ENCODE measurements around the gene BCL2L12.
"Not testable (repeated sequence)": the region's sequence is repeated elsewhere in the genome, so short reads cannot be mapped to it uniquely, and the experiment has no call there.

BCL2L12 gene

GRCh38 chr19:49665351-49666119 lies at the start of gene BCL2L12, which contains the start of gene IRF3:
TSS of gene BCL2L12 (plus strand) at chr19:49665933. CDS start at chr19:49666693, 760 bp downstream.
TSS of gene IRF3 (minus strand) at chr19:49665857. CDS start at chr19:49664838, 1,019 bp downstream.
- H3K27me3 ChIP-seq (ENCODE audit: low read length), result no peaks in the 10 kb centered on the region
- H3K79me2 ChIP-seq (ENCODE audit: insufficient read depth, low read length), result peaks cover 44% of the 10 kb centered on the region
- H3F3A ChIP-seq (ENCODE audit: insufficient read depth), result no peaks in the 10 kb centered on the region
- TF ChIP-seq EZH2phosphoT487 (conservative IDR thresholded peaks at IDR 0.05; ENCODE audit: low read length) (no peak), CTCF (IDR thresholded peaks at IDR 0.05; ENCODE audit: insufficient read depth, low read length, poor library complexity, severe bottlenecking) (no peak)
- H3K9ac ChIP-seq (ENCODE audit: low read length), result peak within 1 kb of the TSS; percentile 90
- no peaks in the 10 kb centered on the region for H3K36me3 ChIP-seq (ENCODE audit: low read length)
- H4K20me1 ChIP-seq (ENCODE audit: low read depth, low read length), result no peaks in the 10 kb centered on the region
- H3K4me3 ChIP-seq (ENCODE audit: insufficient read depth, low read length, poor library complexity, severe bottlenecking), result peak within 1 kb of the TSS; percentile 96
- H3K9me3 ChIP-seq (ENCODE audit: insufficient read depth, low read length), result no peaks in the 10 kb centered on the region
- peak within 1 kb of the TSS; percentile 90 for H3K27ac ChIP-seq (ENCODE audit: low read depth, low read length)
- H3K4me2 ChIP-seq (ENCODE audit: low read depth, low read length, poor library complexity, severe bottlenecking), result peak within 1 kb of the TSS; percentile 96
- peak within 1 kb of the TSS; percentile 50 for H2AFZ ChIP-seq (ENCODE audit: low read depth, low read length, severe bottlenecking)
- H3K9me2 ChIP-seq (replicated peaks; ENCODE audit: insufficient read depth, low read length), result no peaks in the 10 kb centered on the region

- Histone ChIP-seq H3K27me3 (ENCODE audit: low read length) (no peaks in the 10 kb centered on the region), H4K20me1 (ENCODE audit: low read depth, low read length) (no peaks in the 10 kb centered on the region), H2AFZ (ENCODE audit: low read depth, low read length, severe bottlenecking) (no peak overlapping the region), H3K9ac (ENCODE audit: low read length) (no peak overlapping the region), H3K9me3 (ENCODE audit: insufficient read depth, low read length) (no peaks in the 10 kb centered on the region), H3F3A (ENCODE audit: insufficient read depth) (no peaks in the 10 kb centered on the region), H3K79me2 (ENCODE audit: insufficient read depth, low read length) (0 out of 2 replicates have a peak, but pooled peaks cover 4% of the 10 kb centered on the region), H3K4me2 (ENCODE audit: low read depth, low read length, poor library complexity, severe bottlenecking) (no peak overlapping the region), H3K9me2 (replicated peaks; ENCODE audit: insufficient read depth, low read length) (no peaks in the 10 kb centered on the region), H3K4me3 (ENCODE audit: insufficient read depth, low read length, poor library complexity, severe bottlenecking) (no peak overlapping the region), H3K27ac (ENCODE audit: low read depth, low read length) (no peak overlapping the region), H3K36me3 (ENCODE audit: low read length) (no peaks in the 10 kb centered on the region)
- TF ChIP-seq CTCF (IDR thresholded peaks at IDR 0.05; ENCODE audit: insufficient read depth, low read length, poor library complexity, severe bottlenecking) (no peak), EZH2phosphoT487 (conservative IDR thresholded peaks at IDR 0.05; ENCODE audit: low read length) (no peak)
Measured at GRCh38 chr19:49616532-49616931, 49.2 kb upstream of the BCL2L12 start.

GRCh38 chr19:49616945-49617344 lies 48.8 kb upstream of the BCL2L12 start:
- Histone ChIP-seq H3K79me2 (ENCODE audit: insufficient read depth, low read length) (0 out of 2 replicates have a peak, but pooled peaks cover 4% of the 10 kb centered on the region), H3K4me2 (ENCODE audit: low read depth, low read length, poor library complexity, severe bottlenecking) (no peak overlapping the region), H4K20me1 (ENCODE audit: low read depth, low read length) (no peaks in the 10 kb centered on the region), H3K9me3 (ENCODE audit: insufficient read depth, low read length) (no peaks in the 10 kb centered on the region), H3K27ac (ENCODE audit: low read depth, low read length) (no peak overlapping the region), H3F3A (ENCODE audit: insufficient read depth) (no peaks in the 10 kb centered on the region), H3K36me3 (ENCODE audit: low read length) (no peaks in the 10 kb centered on the region), H3K4me3 (ENCODE audit: insufficient read depth, low read length, poor library complexity, severe bottlenecking) (no peak overlapping the region), H3K9me2 (replicated peaks; ENCODE audit: insufficient read depth, low read length) (no peaks in the 10 kb centered on the region), H3K27me3 (ENCODE audit: low read length) (no peaks in the 10 kb centered on the region), H3K9ac (ENCODE audit: low read length) (no peak overlapping the region), H2AFZ (ENCODE audit: low read depth, low read length, severe bottlenecking) (no peak overlapping the region)
- TF ChIP-seq EZH2phosphoT487 (conservative IDR thresholded peaks at IDR 0.05; ENCODE audit: low read length) (no peak), CTCF (IDR thresholded peaks at IDR 0.05; ENCODE audit: insufficient read depth, low read length, poor library complexity, severe bottlenecking) (no peak)

GRCh38 chr19:49617860-49618259 lies 47.9 kb upstream of the BCL2L12 start:
- not testable (repeated sequence) for H3K9ac ChIP-seq (ENCODE audit: low read length)

More at GRCh38 chr19:49617860-49618259, 47.9 kb upstream of the BCL2L12 start:
- not testable (repeated sequence) for H3K27ac ChIP-seq (ENCODE audit: low read depth, low read length); H3K4me2 ChIP-seq (ENCODE audit: low read depth, low read length, poor library complexity, severe bottlenecking); H3K4me3 ChIP-seq (ENCODE audit: insufficient read depth, low read length, poor library complexity, severe bottlenecking); H3K9me2 ChIP-seq (replicated peaks; ENCODE audit: insufficient read depth, low read length); H3K9me3 ChIP-seq (ENCODE audit: insufficient read depth, low read length); H2AFZ ChIP-seq (ENCODE audit: low read depth, low read length, severe bottlenecking); H4K20me1 ChIP-seq (ENCODE audit: low read depth, low read length); H3F3A ChIP-seq (ENCODE audit: insufficient read depth); H3K27me3 ChIP-seq (ENCODE audit: low read length); H3K79me2 ChIP-seq (ENCODE audit: insufficient read depth, low read length); H3K36me3 ChIP-seq (ENCODE audit: low read length)
